GOT3 (cell line): ENCODE results near the gene FHL2.

Source experiments
- DNase-seq: peaks from one replicate; lab custom pipeline; 2025; ENCODE audit warnings: mixed read lengths; lab: John Stamatoyannopoulos, UW

The FHL2 gene

GRCh38 chr2:105422801-105423200, 23.9 kb upstream of the FHL2 start:
- DNase-seq = no peak

GRCh38 chr2:105421053-105421452, 22.2 kb upstream of the FHL2 start:
- no peak for DNase-seq

GRCh38 chr2:105418522-105418921, 19.7 kb upstream of the FHL2 start:
- DNase-seq = no peak

GRCh38 chr2:105417857-105418436, 19.1 kb upstream of the FHL2 start:
- no peak for DNase-seq

- DNase-seq = no peak
Measured at GRCh38 chr2:105416156-105416555, 17.3 kb upstream of the FHL2 start.

GRCh38 chr2:105415007-105415406, 16.2 kb upstream of the FHL2 start:
- no peak for DNase-seq

GRCh38 chr2:105413206-105413605, 14.4 kb upstream of the FHL2 start:
- DNase-seq = no peak

- DNase-seq = no peak
Measured at GRCh38 chr2:105412584-105412983, 13.7 kb upstream of the FHL2 start.

GRCh38 chr2:105411720-105412407, 13.0 kb upstream of the FHL2 start:
- no peak for DNase-seq

- DNase-seq = no peak
Measured at GRCh38 chr2:105410554-105410953, 11.7 kb upstream of the FHL2 start.

- peak; percentile 56 for DNase-seq
Measured at GRCh38 chr2:105409717-105410116, 10.9 kb upstream of the FHL2 start.

GRCh38 chr2:105407946-105408743, 9.3 kb upstream of the FHL2 start:
- no peak for DNase-seq

GRCh38 chr2:105406221-105406620, 7.4 kb upstream of the FHL2 start:
- no peak for DNase-seq

- no peak for DNase-seq
Measured at GRCh38 chr2:105405291-105405690, 6.4 kb upstream of the FHL2 start.

GRCh38 chr2:105404736-105405135, 5.9 kb upstream of the FHL2 start:
- no peak for DNase-seq

GRCh38 chr2:105403783-105404698, 5.2 kb upstream of the FHL2 start:
- peak; percentile 41 for DNase-seq

- DNase-seq = no peak
Measured at GRCh38 chr2:105403241-105403782, 4.5 kb upstream of the FHL2 start.

GRCh38 chr2:105402809-105403208, 4.0 kb upstream of the FHL2 start:
- DNase-seq = no peak

- DNase-seq = no peak
Measured at GRCh38 chr2:105401867-105402266, 3.0 kb upstream of the FHL2 start.

GRCh38 chr2:105400138-105400540, 1.3 kb upstream of the FHL2 start:
- DNase-seq = no peak

GRCh38 chr2:105399207-105399861, 483 bp upstream of the FHL2 start:
- DNase-seq = no peak
